ENCODE results near the gene ZFP36.

- TF ChIP-seq CTCF (conservative IDR thresholded peaks at IDR 0.05 in 1 of 2, IDR thresholded peaks at IDR 0.05 in 1 of 2; ENCODE audit: low read depth in 1 of 2, low read length in 2 of 2) = no peak
- no peak for TF ChIP-seq EZH2 (IDR thresholded peaks at IDR 0.05; ENCODE audit: low read length, missing control alignments)
These were observed 26.7 kb upstream of the ZFP36 start for GRCh38 chr19:39379865-39380396.

Data from fibroblast of lung (primary cell).